ENCODE measurements around the gene KLRK1.

DNA sequence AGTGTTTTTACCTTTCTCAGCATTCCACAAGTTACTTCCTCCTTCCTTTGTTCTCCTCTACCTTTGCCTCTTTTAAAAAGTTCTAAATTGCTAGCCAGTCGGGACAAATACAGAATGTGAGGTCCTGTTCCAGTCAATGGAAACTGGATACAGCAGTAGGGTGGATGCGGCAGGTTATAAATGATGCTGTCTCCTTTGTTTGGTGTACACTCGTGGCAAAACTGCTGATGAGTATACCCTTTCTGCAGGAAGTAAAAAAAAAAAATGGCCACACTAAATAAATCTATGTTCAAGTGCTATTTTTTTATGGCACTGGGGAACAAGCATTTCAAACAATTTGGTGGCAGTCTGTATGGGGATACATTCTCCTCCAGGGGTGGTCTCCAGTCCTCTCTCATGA, 27.5 kb downstream of the KLRK1 start:
- TF ChIP-seq ZNF274 (IDR thresholded peaks at IDR 0.05; ENCODE audit: low read depth, low read length) = no peak
- TF ChIP-seq YY1 (IDR thresholded peaks at IDR 0.05; ENCODE audit: insufficient read depth, insufficient read length) = no peak

Measured in NT2/D1 (cell line).